H1 (cell line): ENCODE measurements around the gene SLC4A11. TPM values are rescaled to one million over a fixed set of nuclear protein-coding genes. Genes with fewer than 3 reads are reported as not detected.

ENCODE experiments used
- ASH2L ChIP-seq: fragments of 200-600, 300-600 bp; sonication (generic); IDR thresholded peaks from one replicate; pipeline ENCODE4 v1.7.1; 2017; ENCODE audit warnings: low read length
- BACH1 ChIP-seq: IDR thresholded peaks from 2 replicates; pipeline ENCODE4 v1.6.1; 2012; ENCODE audit warnings: low read length, improper control_type of control experiment
- CBX5 ChIP-seq: fragments of 300-800, 300-1000 bp; sonication (generic); IDR thresholded peaks from 2 replicates; pipeline ENCODE4 v1.7.1; 2016; ENCODE audit warnings: antibody characterized with exemption, low read length, low read depth
- CEBPB ChIP-seq: IDR thresholded peaks from 2 replicates; pipeline ENCODE4 v1.6.1; 2012; ENCODE audit warnings: low read depth, low read length
- EGR1 ChIP-seq: IDR thresholded peaks from 2 replicates; pipeline ENCODE4 v1.6.1; 2011; ENCODE audit warnings: low read depth, low read length, borderline replicate concordance
- EZH2 ChIP-seq: fragments of 200-600 bp; sonication (generic); IDR thresholded peaks from 2 replicates; pipeline ENCODE4 v1.7.1; 2012; ENCODE audit warnings: low read depth, mild to moderate bottlenecking, moderate library complexity, low read length, inconsistent platforms; ENCODE audit not compliant: severe bottlenecking
- FOSL1 ChIP-seq: IDR thresholded peaks from 2 replicates; pipeline ENCODE4 v1.6.1; 2011; ENCODE audit warnings: mild to moderate bottlenecking, low read depth, low read length, moderate library complexity; ENCODE audit not compliant: insufficient read depth
- HDAC2 ChIP-seq, 2 experiments: fragments of 300-600 bp in 1 of 2; sonication (generic) in 1 of 2; IDR thresholded peaks; 2 replicates each; pipeline ENCODE4 v1.6.1; 2011 to 2012; ENCODE audit warnings: low read depth in 2 of 2, low read length in 2 of 2, mild to moderate bottlenecking in 2 of 2, moderate library complexity in 2 of 2, borderline replicate concordance in 1 of 2, inconsistent platforms in 1 of 2
- JUN ChIP-seq: IDR thresholded peaks from 2 replicates; pipeline ENCODE4 v1.6.1; 2011; ENCODE audit warnings: low read depth, mild to moderate bottlenecking, improper control_type of control experiment, low read length
- KDM5A ChIP-seq: fragments of 200-600 bp; IDR thresholded peaks from 2 replicates; pipeline ENCODE4 v1.7.1; 2012; ENCODE audit warnings: mild to moderate bottlenecking, low read length, inconsistent platforms, mixed read lengths
- NRF1 ChIP-seq: IDR thresholded peaks from 2 replicates; pipeline ENCODE4 v1.6.1; 2011; ENCODE audit warnings: mild to moderate bottlenecking, low read depth, low read length, improper control_type of control experiment
- PHF8 ChIP-seq: fragments of 200-600 bp; sonication (generic); conservative IDR thresholded peaks from 2 replicates; pipeline ENCODE4 v1.7.1; 2012; ENCODE audit warnings: low read depth, mild to moderate bottlenecking, inconsistent platforms, low read length, moderate library complexity
- POLR2A ChIP-seq, 2 experiments: IDR thresholded peaks; 1 replicate in 1 of 2; 2 replicates in 1 of 2; pipeline ENCODE4 v1.6.1; 2011; ENCODE audit warnings: low read depth in 2 of 2, low read length in 2 of 2, mild to moderate bottlenecking in 2 of 2; ENCODE audit errors: control extremely low read depth in 1 of 2
- POU5F1 ChIP-seq: IDR thresholded peaks from 2 replicates; pipeline ENCODE4 v1.6.1; 2011; ENCODE audit warnings: low read depth, mild to moderate bottlenecking, low read length, moderate library complexity
- RAD21 ChIP-seq, 2 experiments: IDR thresholded peaks in 1 of 2; conservative IDR thresholded peaks in 1 of 2; 2 replicates each; pipeline ENCODE4 v1.6.1; 2011; ENCODE audit warnings: low read depth in 2 of 2, low read length in 2 of 2, improper control_type of control experiment in 1 of 2, inconsistent platforms in 1 of 2, mild to moderate bottlenecking in 1 of 2, moderate library complexity in 1 of 2
- RFX5 ChIP-seq: IDR thresholded peaks from 2 replicates; pipeline ENCODE4 v1.6.1; 2011; ENCODE audit warnings: low read depth, low read length, improper control_type of control experiment, borderline replicate concordance
- SIX5 ChIP-seq: IDR thresholded peaks from 2 replicates; pipeline ENCODE4 v1.6.1; 2011; ENCODE audit warnings: mild to moderate bottlenecking, low read depth, low read length
- SRF ChIP-seq: IDR thresholded peaks from 2 replicates; pipeline ENCODE4 v1.6.1; 2011; ENCODE audit warnings: mild to moderate bottlenecking, low read depth, low read length, moderate library complexity
- TAF1 ChIP-seq: IDR thresholded peaks from 2 replicates; pipeline ENCODE4 v1.6.1; 2011; ENCODE audit warnings: mild to moderate bottlenecking, low read depth, low read length
- TAF7 ChIP-seq: optimal IDR thresholded peaks from 2 replicates; pipeline ENCODE3; 2011; ENCODE audit warnings: low read depth, mild to moderate bottlenecking, inconsistent platforms, low read length, moderate library complexity, borderline replicate concordance
- YY1 ChIP-seq: IDR thresholded peaks from 2 replicates; pipeline ENCODE4 v1.6.1; 2011; ENCODE audit warnings: low read depth, mild to moderate bottlenecking, low read length
- ZNF274 ChIP-seq: IDR thresholded peaks from 2 replicates; pipeline ENCODE4 v1.7.0; 2012; ENCODE audit warnings: low read length, borderline replicate concordance; ENCODE audit errors: extremely low read depth
- polyA plus RNA-seq, 7 experiments: library from polyadenylated mRNA; depleted of rRNA in 3 of 7; stranded (reverse) in 5 of 7; unstranded in 2 of 7; fragments of >200 nt in 5 of 7; fragments of 200-250 nt in 2 of 7; gene quantifications; 1 replicate in 5 of 7; 2 replicates in 1 of 7; 4 replicates in 1 of 7; pipeline versions ENCODE4 v1.2.1 to v1.2.3, GENCODE V29; 2011 to 2013; ENCODE audit warnings: missing spikeins in 2 of 7, mixed read lengths in 2 of 7
- total RNA-seq: library from RNA; stranded (reverse); fragmentation: NEBNext Ultra II Directional; extraction: Animal tissue kit (Norgen Biotek cat#: 25700); gene quantifications from 2 replicates; pipeline ENCODE4 v1.2.1, GENCODE V29; 2021
- TF ChIP-seq, protein P1 (sequence below), 3 experiments: IDR thresholded peaks; 1 replicate in 2 of 3; 2 replicates in 1 of 3; pipeline versions ENCODE4 v1.5.1 to v1.6.1; 2011; ENCODE audit warnings: low read length in 3 of 3, mild to moderate bottlenecking in 3 of 3, inconsistent platforms in 2 of 3, low read depth in 1 of 3, moderate library complexity in 1 of 3; ENCODE audit not compliant: insufficient read depth in 1 of 3; ENCODE audit errors: control extremely low read depth in 1 of 3

The SLC4A11 gene
- total and polyA plus RNA-seq, 2 of the 8 experiments (the other 6 are each of a cell fraction or from before 2014, with no cell fraction given) = 11.9 to 32.3 TPM

DNA sequence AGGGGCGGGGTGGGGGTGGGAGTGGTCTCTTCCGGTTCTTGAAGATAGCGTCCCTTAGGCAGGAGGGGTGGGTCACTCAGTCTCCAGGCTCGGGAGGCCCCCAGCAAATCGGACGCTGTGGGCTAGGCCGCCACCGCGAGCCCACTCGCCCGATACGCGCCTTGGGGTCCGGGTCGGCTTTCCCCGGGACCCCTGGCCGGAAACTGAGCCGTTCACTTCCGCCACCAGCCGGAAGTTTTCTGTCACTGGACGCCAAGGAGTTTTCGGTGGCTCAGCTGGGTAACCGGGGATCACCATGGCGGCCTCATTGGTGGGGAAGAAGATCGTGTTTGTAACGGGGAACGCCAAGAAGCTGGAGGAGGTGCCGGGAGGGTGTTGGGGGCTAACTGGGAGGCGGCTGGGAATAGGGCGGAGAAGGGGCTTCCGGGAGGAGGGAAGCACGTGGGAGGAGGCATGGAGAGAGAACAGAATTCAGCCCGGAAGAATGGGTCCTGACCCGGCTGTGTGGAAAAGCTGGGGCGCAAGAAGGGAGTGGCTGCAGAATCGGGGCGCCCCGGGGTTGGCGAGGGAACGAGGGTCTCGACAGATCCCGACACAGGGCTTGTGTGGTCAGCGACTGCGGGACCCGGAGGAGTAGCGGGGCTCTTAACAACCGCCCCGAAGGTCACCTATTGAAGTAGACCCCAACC, 29.6 kb downstream of the SLC4A11 start, which contains the start of gene ITPA (continued):
- TF ChIP-seq, protein P1, sequence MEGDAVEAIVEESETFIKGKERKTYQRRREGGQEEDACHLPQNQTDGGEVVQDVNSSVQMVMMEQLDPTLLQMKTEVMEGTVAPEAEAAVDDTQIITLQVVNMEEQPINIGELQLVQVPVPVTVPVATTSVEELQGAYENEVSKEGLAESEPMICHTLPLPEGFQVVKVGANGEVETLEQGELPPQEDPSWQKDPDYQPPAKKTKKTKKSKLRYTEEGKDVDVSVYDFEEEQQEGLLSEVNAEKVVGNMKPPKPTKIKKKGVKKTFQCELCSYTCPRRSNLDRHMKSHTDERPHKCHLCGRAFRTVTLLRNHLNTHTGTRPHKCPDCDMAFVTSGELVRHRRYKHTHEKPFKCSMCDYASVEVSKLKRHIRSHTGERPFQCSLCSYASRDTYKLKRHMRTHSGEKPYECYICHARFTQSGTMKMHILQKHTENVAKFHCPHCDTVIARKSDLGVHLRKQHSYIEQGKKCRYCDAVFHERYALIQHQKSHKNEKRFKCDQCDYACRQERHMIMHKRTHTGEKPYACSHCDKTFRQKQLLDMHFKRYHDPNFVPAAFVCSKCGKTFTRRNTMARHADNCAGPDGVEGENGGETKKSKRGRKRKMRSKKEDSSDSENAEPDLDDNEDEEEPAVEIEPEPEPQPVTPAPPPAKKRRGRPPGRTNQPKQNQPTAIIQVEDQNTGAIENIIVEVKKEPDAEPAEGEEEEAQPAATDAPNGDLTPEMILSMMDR (IDR thresholded peaks at IDR 0.05; ENCODE audit: control extremely low read depth in 1 of 3, insufficient read depth in 1 of 3, low read depth in 1 of 3, low read length in 3 of 3) = no peak
- TF ChIP-seq POLR2A (IDR thresholded peaks at IDR 0.05; ENCODE audit: control extremely low read depth in 1 of 2, low read depth in 2 of 2, low read length in 2 of 2) (peak in 1 of 2 experiments; percentile 22; a peak in 2 of 3 replicates), PHF8 (peak; percentile 51), SIX5 (no peak), HDAC2 (IDR thresholded peaks at IDR 0.05; ENCODE audit: borderline replicate concordance in 1 of 2, low read depth in 2 of 2, low read length in 2 of 2) (0 out of 4 replicates have a peak, but pooled peaks have one; percentile 52), CBX5 (no peak), YY1 (peak; percentile 75; the same call in 1 of the 2 replicates), KDM5A (no peak), RAD21 (IDR thresholded peaks at IDR 0.05 in 1 of 2, conservative IDR thresholded peaks at IDR 0.05 in 1 of 2; ENCODE audit: low read depth in 2 of 2, low read length in 2 of 2) (no peak; a peak in 1 of 4 replicates), TAF1 (peak; percentile 53; the same call in 1 of the 2 replicates), RFX5 (no peak), ASH2L (peak; percentile 48), FOSL1 (no peak), SRF (no peak), JUN (no peak), CEBPB (no peak), NRF1 (no peak), EZH2 (no peak), BACH1 (no peak), POU5F1 (no peak), ZNF274 (no peak), TAF7 (no peak), EGR1 (peak; percentile 58; the same call in 1 of the 2 replicates)
